DND-41 (cell line): ENCODE results near the gene TBC1D9.

Source experiments
- CTCF ChIP-seq: IDR thresholded peaks from 2 replicates; pipeline ENCODE4 v1.5.1; 2012; ENCODE audit warnings: borderline replicate concordance, low read length, moderate library complexity, mild to moderate bottlenecking; ENCODE audit not compliant: poor library complexity, severe bottlenecking; ENCODE audit errors: extremely low read depth
- EZH2 ChIP-seq: IDR thresholded peaks from 3 replicates; pipeline ENCODE4 v1.6.1; 2012; ENCODE audit warnings: borderline replicate concordance, low read depth, mild to moderate bottlenecking, moderate library complexity, low read length, inconsistent platforms; ENCODE audit not compliant: severe bottlenecking

GRCh38 chr4:140645196-140645595, 111.0 kb downstream of the TBC1D9 start:
- TF ChIP-seq EZH2 (no peak), CTCF (no peak)
